H9 (cell line): Measurements from ENCODE around the gene C11orf86. TPM values are rescaled to one million over a fixed set of nuclear protein-coding genes. Genes with fewer than 3 reads are reported as not detected.
"Not testable (repeated sequence)": the region's sequence is repeated elsewhere in the genome, so short reads cannot be mapped to it uniquely, and the experiment has no call there.

Experiments used
- DNase-seq: peaks from one replicate; pipeline ENCODE4 v3.0.0-alpha.2; 2017
- H2AFZ ChIP-seq: one replicate; pipeline ENCODE4 v1.6.1; 2013; ENCODE audit warnings: mild to moderate bottlenecking, low read length, control low read depth, moderate library complexity
- H2AK5ac ChIP-seq: 2 replicates; pipeline ENCODE4 v1.6.1; 2013; ENCODE audit warnings: low read length, control low read depth, mixed read lengths; ENCODE audit not compliant: insufficient read length
- H2BK120ac ChIP-seq: one replicate; pipeline ENCODE4 v1.6.1; 2013; ENCODE audit warnings: low read depth, mild to moderate bottlenecking, low read length, control low read depth, inconsistent platforms; ENCODE audit not compliant: poor library complexity, severe bottlenecking
- H2BK12ac ChIP-seq: 2 replicates; pipeline ENCODE4 v1.6.1; 2013; ENCODE audit warnings: low read length, control low read depth, mixed read lengths, low read depth; ENCODE audit not compliant: insufficient read length
- H2BK15ac ChIP-seq: 2 replicates; pipeline ENCODE4 v1.6.1; 2013; ENCODE audit warnings: low read depth, low read length, control low read depth
- H2BK20ac ChIP-seq: one replicate; pipeline ENCODE4 v1.6.1; 2013; ENCODE audit warnings: low read depth, mild to moderate bottlenecking, low read length, control low read depth, inconsistent platforms; ENCODE audit not compliant: poor library complexity, severe bottlenecking
- H2BK5ac ChIP-seq: 2 replicates; pipeline ENCODE4 v1.6.1; 2013; ENCODE audit warnings: low read length, control low read depth, mixed read lengths; ENCODE audit not compliant: insufficient read length
- H3K14ac ChIP-seq: 2 replicates; pipeline ENCODE4 v1.6.1; 2013; ENCODE audit warnings: low read length, control low read depth; ENCODE audit not compliant: insufficient read depth
- H3K18ac ChIP-seq: 2 replicates; pipeline ENCODE4 v1.6.1; 2013; ENCODE audit warnings: low read depth, mild to moderate bottlenecking, mixed read lengths, low read length, control low read depth; ENCODE audit not compliant: insufficient read length
- H3K23ac ChIP-seq: 2 replicates; pipeline ENCODE4 v1.6.1; 2013; ENCODE audit warnings: low read length, control low read depth, mixed read lengths, low read depth; ENCODE audit not compliant: insufficient read length
- H3K23me2 ChIP-seq: 2 replicates; pipeline ENCODE4 v1.6.1; 2013; ENCODE audit warnings: low read depth, mild to moderate bottlenecking, mixed read lengths, low read length, control low read depth; ENCODE audit not compliant: insufficient read length, poor library complexity, severe bottlenecking
- H3K27ac ChIP-seq: 2 replicates; pipeline ENCODE4 v1.5.1; 2013; ENCODE audit warnings: low read length, control low read depth, mixed read lengths, low read depth; ENCODE audit not compliant: insufficient read length
- H3K27me3 ChIP-seq: 2 replicates; pipeline ENCODE4 v1.6.1; 2013; ENCODE audit warnings: low read length, control low read depth, inconsistent platforms; ENCODE audit not compliant: insufficient read depth
- H3K4ac ChIP-seq: 2 replicates; pipeline ENCODE4 v1.6.1; 2013; ENCODE audit warnings: low read depth, mild to moderate bottlenecking, control low read depth, inconsistent platforms, low read length, moderate library complexity
- H3K4me1 ChIP-seq: 2 replicates; pipeline ENCODE4 v1.6.1; 2013; ENCODE audit warnings: low read length, control low read depth, inconsistent platforms; ENCODE audit not compliant: insufficient read depth
- H3K4me2 ChIP-seq: 2 replicates; pipeline ENCODE4 v1.6.1; 2013; ENCODE audit warnings: low read length, control low read depth, mixed read lengths; ENCODE audit not compliant: insufficient read length, insufficient read depth
- H3K56ac ChIP-seq: 2 replicates; pipeline ENCODE4 v1.6.1; 2013; ENCODE audit warnings: low read depth, mild to moderate bottlenecking, mixed read lengths, low read length, control low read depth; ENCODE audit not compliant: insufficient read length
- H3K79me1 ChIP-seq: 2 replicates; pipeline ENCODE4 v1.6.1; 2013; ENCODE audit warnings: low read depth, mild to moderate bottlenecking, moderate library complexity, low read length, control low read depth, inconsistent platforms; ENCODE audit not compliant: insufficient read depth, poor library complexity, severe bottlenecking
- H3K79me2 ChIP-seq: 2 replicates; pipeline ENCODE4 v1.6.1; 2013; ENCODE audit warnings: low read length, control low read depth, inconsistent platforms; ENCODE audit not compliant: insufficient read depth
- H3K9ac ChIP-seq: 2 replicates; pipeline ENCODE4 v1.6.1; 2013; ENCODE audit warnings: low read length, control low read depth, mixed read lengths; ENCODE audit not compliant: insufficient read length; ENCODE audit errors: extremely low read depth
- H3K9me3 ChIP-seq: one replicate; pipeline ENCODE4 v1.6.1; 2013; ENCODE audit warnings: low read depth, low read length, inconsistent platforms; ENCODE audit not compliant: control insufficient read depth
- H3T11ph ChIP-seq: one replicate; pipeline ENCODE4 v1.6.1; 2013; ENCODE audit warnings: mild to moderate bottlenecking, low read length, control low read depth, inconsistent platforms
- H4K20me1 ChIP-seq: one replicate; pipeline ENCODE4 v1.6.1; 2013; ENCODE audit not compliant: control insufficient read depth, insufficient read length, insufficient read depth
- H4K5ac ChIP-seq: 2 replicates; pipeline ENCODE4 v1.6.1; 2013; ENCODE audit warnings: low read depth, mild to moderate bottlenecking, mixed read lengths, low read length, control low read depth; ENCODE audit not compliant: insufficient read length
- H4K8ac ChIP-seq: replicated peaks from 2 replicates; pipeline ENCODE4 v1.6.1; 2013; ENCODE audit warnings: low read length, control low read depth, mixed read lengths, low read depth; ENCODE audit not compliant: insufficient read length
- H4K91ac ChIP-seq: 2 replicates; pipeline ENCODE4 v1.6.1; 2013; ENCODE audit warnings: low read depth, mild to moderate bottlenecking, moderate library complexity, mixed read lengths, low read length, control low read depth; ENCODE audit not compliant: insufficient read length
- H3K27ac Mint-ChIP-seq, 3 experiments: 2 replicates in 2 of 3; 3 replicates in 1 of 3; pipeline ENCODE4 v1.8.0; 2020 to 2021; ENCODE audit warnings: mixed read lengths in 3 of 3, mild to moderate bottlenecking in 1 of 3, moderate library complexity in 1 of 3
- H3K27me3 Mint-ChIP-seq: 2 replicates; pipeline ENCODE4 v1.8.0; 2021; ENCODE audit warnings: low read depth, mild to moderate bottlenecking, moderate library complexity, mixed read lengths
- H3K36me3 Mint-ChIP-seq, 3 experiments: 2 replicates in 2 of 3; 3 replicates in 1 of 3; pipeline ENCODE4 v1.8.0; 2020 to 2021; ENCODE audit warnings: low read depth in 3 of 3, mixed read lengths in 3 of 3; ENCODE audit not compliant: insufficient read depth in 1 of 3
- H3K4me1 Mint-ChIP-seq, 2 experiments: 2 replicates each; pipeline ENCODE4 v1.8.0; 2020; ENCODE audit warnings: mixed read lengths in 2 of 2
- H3K4me3 Mint-ChIP-seq, 2 experiments: 2 replicates in 1 of 2; 3 replicates in 1 of 2; pipeline ENCODE4 v1.8.0; 2020 to 2021; ENCODE audit warnings: mild to moderate bottlenecking in 2 of 2, mixed read lengths in 2 of 2, moderate library complexity in 1 of 2
- H3K9me3 Mint-ChIP-seq, 2 experiments: 2 replicates in 1 of 2; 3 replicates in 1 of 2; pipeline ENCODE4 v1.8.0; 2020; ENCODE audit warnings: mild to moderate bottlenecking in 2 of 2, mixed read lengths in 2 of 2, moderate library complexity in 1 of 2
- WGBS: extraction: QIAGEN DNeasy Blood & Tissue Kit; methylation state at CpG from one replicate; pipeline ENCODE4 v1.1.7; 2013; ENCODE audit warnings: missing lambda C conversion rate, low lambda C conversion rate, mixed read lengths; ENCODE audit not compliant: insufficient read length; ENCODE audit errors: extremely low coverage; 5-methylcytosine and 5-hydroxymethylcytosine counted together
- total RNA-seq: library from RNA; stranded (reverse); gene quantifications from 2 replicates; pipeline ENCODE4 v1.2.1, GENCODE V29; 2021
- TF ChIP-seq, protein P1 (sequence below): fragments of 200-600 bp; sonication (generic); conservative IDR thresholded peaks from 3 replicates; pipeline ENCODE4 v1.8.0; 2021; ENCODE audit warnings: antibody characterized with exemption, mild to moderate bottlenecking

Gene C11orf86
- total RNA-seq, 1 experiment from 2014 or later, result not detected

DNA sequence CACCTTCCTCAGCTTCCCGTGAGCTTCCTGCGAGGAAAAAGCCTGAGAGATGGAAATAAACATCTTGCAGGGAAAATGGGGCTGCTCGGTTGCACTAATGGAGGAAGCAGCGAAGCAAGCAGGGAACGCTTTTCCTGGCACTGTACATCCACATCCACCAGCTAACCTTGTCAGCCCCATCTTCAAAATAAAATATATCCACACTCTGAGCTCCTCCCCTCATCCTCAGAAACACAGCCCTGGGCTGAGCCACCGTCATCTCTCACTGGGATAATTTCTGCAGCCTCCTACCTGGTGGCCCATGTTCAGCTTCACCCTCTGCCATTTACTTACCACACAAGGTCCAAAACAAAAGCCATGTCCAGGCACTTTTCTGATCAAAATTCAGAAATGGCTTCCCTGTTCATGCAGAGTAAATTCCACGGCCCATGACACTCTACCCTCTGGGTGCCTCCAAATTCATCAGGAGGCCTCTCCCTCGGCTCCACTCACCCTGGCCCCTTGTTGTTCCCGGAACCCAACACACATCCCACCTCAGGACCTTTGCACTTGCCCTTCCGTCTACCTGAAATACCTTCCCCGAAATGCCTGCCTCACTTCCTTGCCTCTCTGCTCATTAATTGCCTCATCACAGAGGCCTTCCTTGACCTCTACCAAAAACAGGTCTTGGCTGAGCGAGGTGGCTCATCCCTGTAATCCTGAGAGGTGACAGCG lies 13.0 kb downstream of the C11orf86 start:
- Histone ChIP-seq H3K56ac (no peak overlapping the region), H4K20me1 (no peaks in the 10 kb centered on the region), H2AFZ (no peak overlapping the region), H4K5ac (no peak overlapping the region), H3K27me3 (no peaks in the 10 kb centered on the region), H3T11ph (no peak overlapping the region), H3K23me2 (peaks cover 2% of the 10 kb centered on the region), H2BK5ac (no peak overlapping the region), H3K79me1 (no peaks in the 10 kb centered on the region), H4K8ac (no peak overlapping the region), H3K79me2 (no peaks in the 10 kb centered on the region), H3K18ac (no peak overlapping the region), H2BK12ac (no peak overlapping the region), H3K4me1 (peaks cover 9% of the 10 kb centered on the region; the same call in 1 of the 2 replicates), H3K23ac (no peak overlapping the region), H2BK20ac (no peak overlapping the region), H4K91ac (no peak overlapping the region), H3K14ac (no peak overlapping the region; the same call in none of the 2 replicates), H2AK5ac (no peak overlapping the region), H3K9me3 (no peaks in the 10 kb centered on the region), H3K4me2 (no peak overlapping the region), H3K27ac (no peak overlapping the region), H2BK120ac (no peak overlapping the region), H3K4ac (no peak overlapping the region; the same call in 1 of the 2 replicates), H3K9ac (no peak overlapping the region), H2BK15ac (no peak overlapping the region)
- WGBS, result no CpG with 5 or more reads among the region's 13 CpGs
- Mint-ChIP-seq H3K4me1 (peaks cover 17 to 22% of the 10 kb centered on the region in 2 experiments), H3K9me3 (no peaks in the 10 kb centered on the region; a peak in 3 of 5 replicates), H3K4me3 (no peak overlapping the region; a peak in 2 of 5 replicates), H3K27me3 (peaks cover 5% of the 10 kb centered on the region; the same call in 1 of the 2 replicates), H3K27ac (peak overlapping the region; percentile 21 to 80 (median 74); a peak in 2 of 7 replicates), H3K36me3 (peaks cover 0 to 8% (median 0%) of the 10 kb centered on the region in 3 experiments; a peak in 2 of 7 replicates)
- no peak for DNase-seq
- TF ChIP-seq, protein P1, sequence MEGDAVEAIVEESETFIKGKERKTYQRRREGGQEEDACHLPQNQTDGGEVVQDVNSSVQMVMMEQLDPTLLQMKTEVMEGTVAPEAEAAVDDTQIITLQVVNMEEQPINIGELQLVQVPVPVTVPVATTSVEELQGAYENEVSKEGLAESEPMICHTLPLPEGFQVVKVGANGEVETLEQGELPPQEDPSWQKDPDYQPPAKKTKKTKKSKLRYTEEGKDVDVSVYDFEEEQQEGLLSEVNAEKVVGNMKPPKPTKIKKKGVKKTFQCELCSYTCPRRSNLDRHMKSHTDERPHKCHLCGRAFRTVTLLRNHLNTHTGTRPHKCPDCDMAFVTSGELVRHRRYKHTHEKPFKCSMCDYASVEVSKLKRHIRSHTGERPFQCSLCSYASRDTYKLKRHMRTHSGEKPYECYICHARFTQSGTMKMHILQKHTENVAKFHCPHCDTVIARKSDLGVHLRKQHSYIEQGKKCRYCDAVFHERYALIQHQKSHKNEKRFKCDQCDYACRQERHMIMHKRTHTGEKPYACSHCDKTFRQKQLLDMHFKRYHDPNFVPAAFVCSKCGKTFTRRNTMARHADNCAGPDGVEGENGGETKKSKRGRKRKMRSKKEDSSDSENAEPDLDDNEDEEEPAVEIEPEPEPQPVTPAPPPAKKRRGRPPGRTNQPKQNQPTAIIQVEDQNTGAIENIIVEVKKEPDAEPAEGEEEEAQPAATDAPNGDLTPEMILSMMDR, result no peak

DNA sequence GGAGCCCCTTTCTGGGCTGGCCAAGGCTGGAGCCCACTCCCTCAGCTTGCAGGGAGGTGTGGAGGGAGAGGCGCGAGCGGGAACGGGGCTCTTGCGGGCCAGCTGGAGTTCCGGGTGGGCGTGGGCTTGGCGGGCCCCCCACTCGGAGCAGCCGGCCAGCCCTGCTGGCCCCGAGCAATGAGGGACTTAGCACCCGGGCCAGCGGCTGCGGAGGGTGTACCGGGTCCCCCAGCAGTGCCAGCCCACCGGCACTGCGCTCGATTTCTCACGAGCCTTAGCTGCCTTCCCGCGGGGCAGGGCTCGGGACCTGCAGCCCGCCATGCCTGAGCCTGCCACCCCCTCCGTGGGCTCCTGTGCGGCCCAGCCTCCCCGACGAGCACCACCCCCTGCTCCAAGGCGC lies 13.6 kb downstream of the C11orf86 start:
- not testable (repeated sequence) for H3K4me2 ChIP-seq, H2BK15ac ChIP-seq, H2BK12ac ChIP-seq, H3K36me3 Mint-ChIP-seq, H3K4me1 ChIP-seq, H3K14ac ChIP-seq, H3K27ac ChIP-seq, H3K56ac ChIP-seq, H2BK120ac ChIP-seq, H3K4me3 Mint-ChIP-seq, H2BK20ac ChIP-seq, H3K9me3 ChIP-seq, H3K27me3 ChIP-seq, H3K4ac ChIP-seq, H4K20me1 ChIP-seq, H4K8ac ChIP-seq, H3T11ph ChIP-seq, H3K23me2 ChIP-seq, H3K79me2 ChIP-seq, H2BK5ac ChIP-seq, H2AK5ac ChIP-seq, H2AFZ ChIP-seq, H3K9me3 Mint-ChIP-seq, H4K5ac ChIP-seq, H4K91ac ChIP-seq, H3K27me3 Mint-ChIP-seq, H3K23ac ChIP-seq, H3K9ac ChIP-seq, H3K79me1 ChIP-seq, DNase-seq, H3K18ac ChIP-seq, H3K27ac Mint-ChIP-seq
- WGBS, result no CpG with 5 or more reads among the region's 28 CpGs
- peaks cover 17 to 22% of the 10 kb centered on the region in 2 experiments for H3K4me1 Mint-ChIP-seq
